A673 (cell line): ENCODE measurements around the gene AKR1C4. TPM values are rescaled to one million over a fixed set of nuclear protein-coding genes. Genes with fewer than 3 reads are reported as not detected.
"Not testable (repeated sequence)": the region's sequence is repeated elsewhere in the genome, so short reads cannot be mapped to it uniquely, and the experiment has no call there.

ENCODE experiments used
- BruUV-seq: library from RNA; stranded (reverse); fragments of 400-500 nt; replicated peaks from 2 replicates; lab custom pipeline; 2021; lab: Mats Ljungman, UMichigan
- CTCF ChIA-PET: fragments of 300-600 bp; sonication (Branson Sonifier 250); formaldehyde crosslinking; loops from one replicate; lab custom pipeline; 2022; ENCODE audit warnings: antibody characterized with exemption; lab: Charles Lee
- POLR2A ChIA-PET: fragments of 300-600 bp; sonication (Branson Sonifier 250); formaldehyde crosslinking; loops from one replicate; lab custom pipeline; 2022; ENCODE audit warnings: antibody characterized with exemption; ENCODE audit not compliant: low non-redundant PET; lab: Charles Lee
- DNase-seq: peaks from one replicate; pipeline ENCODE4 v3.0.0-alpha.2; 2015; ENCODE audit warnings: low spot score
- H3K27ac ChIP-seq: fragments of 200-600 bp; sonication (generic); 2 replicates; pipeline ENCODE4 v1.5.1; 2016; ENCODE audit warnings: mixed run types, low read depth, mild to moderate bottlenecking, mixed read lengths, antibody characterized with exemption, low read length; ENCODE audit not compliant: poor library complexity, severe bottlenecking
- H3K27me3 ChIP-seq: fragments of 200-600 bp; sonication (generic); replicated peaks from 2 replicates; pipeline ENCODE4 v1.6.1; 2017; ENCODE audit warnings: mixed run types, low read depth, mild to moderate bottlenecking, mixed read lengths, antibody characterized with exemption, low read length; ENCODE audit not compliant: insufficient read depth, poor library complexity
- H3K36me3 ChIP-seq: fragments of 200-600 bp; sonication (generic); 2 replicates; pipeline ENCODE4 v1.6.1; 2016; ENCODE audit warnings: mixed run types, mild to moderate bottlenecking, mixed read lengths, antibody characterized with exemption, low read length; ENCODE audit not compliant: insufficient read depth, poor library complexity, severe bottlenecking
- H3K4me1 ChIP-seq: fragments of 200-600 bp; sonication (generic); 2 replicates; pipeline ENCODE4 v1.6.1; 2017; ENCODE audit warnings: mixed run types, mild to moderate bottlenecking, mixed read lengths, antibody characterized with exemption, low read length; ENCODE audit not compliant: insufficient read depth, poor library complexity, severe bottlenecking
- H3K4me3 ChIP-seq: fragments of 200-600 bp; sonication (generic); 2 replicates; pipeline ENCODE4 v1.5.1; 2016; ENCODE audit warnings: low read depth, mixed run types, mild to moderate bottlenecking, mixed read lengths, low read length; ENCODE audit not compliant: poor library complexity, severe bottlenecking
- H3K9me3 ChIP-seq: fragments of 200-600 bp; sonication (generic); 2 replicates; pipeline ENCODE4 v1.6.1; 2016; ENCODE audit warnings: mixed run types, low read depth, mild to moderate bottlenecking, mixed read lengths, antibody characterized with exemption, low read length; ENCODE audit not compliant: poor library complexity, severe bottlenecking
- EZH2 ChIP-seq: fragments of 200-600 bp; sonication (generic); IDR thresholded peaks from 2 replicates; pipeline ENCODE4 v1.6.1; 2017; ENCODE audit warnings: borderline replicate concordance, low read depth, mild to moderate bottlenecking, mixed read lengths, antibody characterized with exemption, low read length; ENCODE audit not compliant: poor library complexity, severe bottlenecking
- intact Hi-C: fragments of 100-400 bp; cut with micrococcal nuclease; formaldehyde crosslinking; loops from one replicate; pipeline ENCODE4 v1.10.0; 2022; ENCODE audit not compliant: unreplicated experiment
- total RNA-seq: library from RNA; stranded (reverse); gene quantifications from 2 replicates; pipeline ENCODE4 v1.2.3, GENCODE V29; 2021
- TF ChIP-seq, protein P1 (sequence below): fragments of 300-800, 200-600 bp; sonication (generic); conservative IDR thresholded peaks from 2 replicates; pipeline ENCODE4 v1.5.1; 2017; ENCODE audit warnings: low read depth, mild to moderate bottlenecking, antibody characterized with exemption, low read length, moderate library complexity, mixed read lengths

Gene AKR1C4
- total RNA-seq, 1 experiment from 2014 or later: not detected

DNA sequence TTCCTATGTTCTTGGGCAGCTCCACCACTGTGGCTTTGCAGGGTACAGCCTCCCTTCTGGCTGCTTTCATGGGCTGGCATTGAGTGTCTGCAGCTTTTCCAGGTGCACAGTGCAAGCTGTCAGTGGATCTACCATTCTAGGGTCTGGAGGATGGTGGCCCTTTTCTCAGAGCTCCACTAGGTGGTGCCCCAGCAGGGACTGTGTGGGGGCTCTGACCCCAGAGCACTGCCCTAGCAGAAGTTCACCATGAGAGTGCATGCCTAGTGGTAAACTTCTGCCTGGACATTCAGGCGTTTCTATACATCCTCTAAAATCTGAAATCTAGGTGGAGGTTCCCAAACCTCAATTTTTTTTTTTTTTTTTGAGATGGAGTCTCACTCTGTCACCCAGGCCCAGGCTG lies 13.6 kb downstream of the AKR1C4 start:
- H3K4me3 ChIP-seq, H3K4me1 ChIP-seq, CTCF ChIA-PET, H3K9me3 ChIP-seq, DNase-seq, H3K27ac ChIP-seq, intact Hi-C loops, BruUV-seq, H3K36me3 ChIP-seq, POLR2A ChIA-PET, H3K27me3 ChIP-seq: not testable (repeated sequence)
- TF ChIP-seq, protein P1, sequence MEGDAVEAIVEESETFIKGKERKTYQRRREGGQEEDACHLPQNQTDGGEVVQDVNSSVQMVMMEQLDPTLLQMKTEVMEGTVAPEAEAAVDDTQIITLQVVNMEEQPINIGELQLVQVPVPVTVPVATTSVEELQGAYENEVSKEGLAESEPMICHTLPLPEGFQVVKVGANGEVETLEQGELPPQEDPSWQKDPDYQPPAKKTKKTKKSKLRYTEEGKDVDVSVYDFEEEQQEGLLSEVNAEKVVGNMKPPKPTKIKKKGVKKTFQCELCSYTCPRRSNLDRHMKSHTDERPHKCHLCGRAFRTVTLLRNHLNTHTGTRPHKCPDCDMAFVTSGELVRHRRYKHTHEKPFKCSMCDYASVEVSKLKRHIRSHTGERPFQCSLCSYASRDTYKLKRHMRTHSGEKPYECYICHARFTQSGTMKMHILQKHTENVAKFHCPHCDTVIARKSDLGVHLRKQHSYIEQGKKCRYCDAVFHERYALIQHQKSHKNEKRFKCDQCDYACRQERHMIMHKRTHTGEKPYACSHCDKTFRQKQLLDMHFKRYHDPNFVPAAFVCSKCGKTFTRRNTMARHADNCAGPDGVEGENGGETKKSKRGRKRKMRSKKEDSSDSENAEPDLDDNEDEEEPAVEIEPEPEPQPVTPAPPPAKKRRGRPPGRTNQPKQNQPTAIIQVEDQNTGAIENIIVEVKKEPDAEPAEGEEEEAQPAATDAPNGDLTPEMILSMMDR: 0 out of 2 replicates have a peak, but pooled peaks have one; percentile 18

DNA sequence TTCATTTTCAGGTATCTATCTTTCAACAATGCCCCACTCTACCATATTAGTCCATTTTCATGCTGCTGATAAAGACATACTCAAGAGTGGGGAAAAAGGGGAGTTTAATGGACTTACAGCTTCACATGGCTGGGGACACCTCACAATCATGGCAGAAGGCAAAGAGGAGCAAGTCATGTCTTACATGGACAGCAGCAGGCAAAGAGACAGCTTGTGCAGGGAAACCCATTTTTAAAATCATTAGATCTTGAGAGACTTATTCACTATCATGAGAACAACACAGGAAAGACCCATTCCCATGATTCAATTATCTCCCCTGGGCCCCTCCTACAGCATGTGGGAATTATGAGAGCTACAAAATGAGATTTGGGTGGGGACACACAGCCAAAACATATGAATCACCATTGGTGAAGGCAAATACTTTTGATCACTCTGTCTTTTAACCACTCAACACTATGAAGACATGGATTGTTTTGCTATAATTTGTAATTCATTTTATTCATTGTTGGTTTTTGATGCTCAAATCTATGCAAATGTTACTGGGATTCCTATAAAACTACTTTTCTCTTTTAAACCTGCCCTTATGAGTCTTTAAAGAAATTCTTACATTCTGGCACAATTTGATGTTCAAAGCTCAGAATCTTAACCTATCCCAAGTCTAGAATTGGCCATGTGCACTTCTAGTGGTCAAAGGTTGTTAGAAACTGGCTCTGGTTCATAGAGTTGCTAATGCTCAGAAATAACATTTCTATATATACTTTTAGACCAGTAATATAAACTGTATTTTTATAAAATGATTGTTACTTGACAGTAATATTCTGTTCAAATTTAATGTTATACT lies 15.3 kb downstream of the AKR1C4 start:
- Histone ChIP-seq H3K27ac (no peak overlapping the region), H3K4me3 (no peak overlapping the region), H3K4me1 (no peaks in the 10 kb centered on the region), H3K27me3 (no peaks in the 10 kb centered on the region), H3K36me3 (no peaks in the 10 kb centered on the region), H3K9me3 (no peaks in the 10 kb centered on the region)
- TF ChIP-seq, protein P1: no peak
- no peak for TF ChIP-seq EZH2
- POLR2A ChIA-PET: no interaction called here
- DNase-seq: no peak
- CTCF ChIA-PET: no interaction called here
- no TSS peak for BruUV-seq
- intact Hi-C loops: no loop called here

DNA sequence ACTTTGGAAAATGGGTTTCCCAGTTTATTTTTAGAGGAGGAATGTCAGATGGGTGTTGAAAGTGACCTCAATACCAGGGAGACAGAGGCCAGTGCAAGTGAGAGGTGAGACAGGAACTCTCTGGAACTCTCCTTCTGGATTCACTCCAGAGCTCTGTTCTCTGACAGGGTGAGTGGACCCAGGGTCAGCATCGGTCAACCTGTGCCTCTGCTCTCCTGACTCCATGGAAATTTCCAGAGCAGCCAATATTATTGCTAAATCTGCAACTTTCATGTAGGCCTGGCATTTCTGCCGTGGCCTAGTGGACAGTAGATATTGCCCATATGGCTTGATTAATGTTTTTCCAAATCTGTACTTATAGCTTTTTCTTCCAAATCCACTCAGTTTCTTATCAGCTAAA lies 20.2 kb downstream of the AKR1C4 start:
- no peak overlapping the region for H3K27ac ChIP-seq
- no peaks in the 10 kb centered on the region for H3K4me1 ChIP-seq
- DNase-seq: no peak
- H3K36me3 ChIP-seq: no peaks in the 10 kb centered on the region
- TF ChIP-seq, protein P1: no peak
- intact Hi-C loops: no loop called here
- H3K9me3 ChIP-seq: no peaks in the 10 kb centered on the region
- H3K27me3 ChIP-seq: no peaks in the 10 kb centered on the region
- ChIA-PET POLR2A (no interaction called here), CTCF (no interaction called here)
- no TSS peak for BruUV-seq
- H3K4me3 ChIP-seq: no peak overlapping the region
